Stimulated activated CD4-positive, alpha-beta T cell treated with anti-CD3 and anti-CD28 coated beads, TNF-alpha, amount 100 ng/mL, for 1 hour (primary cell): ENCODE measurements around the gene STUM.
A peak's percentile ranks its signal among the peaks of the same experiment; 100 is the strongest.

ENCODE experiments used
- DNase-seq, 3 donors: peaks; one replicate each; pipeline ENCODE4 v3.0.0-alpha.2; 2020; ENCODE audit warnings: low read depth in 3 of 3, low spot score in 1 of 3

Gene STUM

GRCh38 chr1:226650236-226650841, 101.8 kb downstream of the STUM start:
- DNase-seq = no peak

- no peak for DNase-seq
Observed at GRCh38 chr1:226651041-226651731, 102.6 kb downstream of the STUM start.

GRCh38 chr1:226651732-226652105, 103.2 kb downstream of the STUM start:
- no peak for DNase-seq

GRCh38 chr1:226652613-226653012, 104.0 kb downstream of the STUM start:
- no peak for DNase-seq

- peak in 1 of 3 donors; percentile 33 for DNase-seq
Observed at GRCh38 chr1:226653311-226653921, 104.9 kb downstream of the STUM start.

GRCh38 chr1:226654046-226654667, 105.6 kb downstream of the STUM start:
- DNase-seq = no peak

- DNase-seq = no peak
Observed at GRCh38 chr1:226654668-226655055, 106.1 kb downstream of the STUM start.

GRCh38 chr1:226655251-226656163, 106.9 kb downstream of the STUM start:
- DNase-seq = no peak

- no peak for DNase-seq
Observed at GRCh38 chr1:226656201-226656600, 107.6 kb downstream of the STUM start.

- no peak for DNase-seq
Observed at GRCh38 chr1:226656601-226657277, 108.2 kb downstream of the STUM start.

GRCh38 chr1:226657895-226658545, 109.5 kb downstream of the STUM start:
- no peak for DNase-seq

GRCh38 chr1:226658546-226659125, 110.1 kb downstream of the STUM start:
- no peak for DNase-seq
